Keratinocyte (primary cell): ENCODE data around the gene DYNLRB1. TPM values are rescaled to one million over a fixed set of nuclear protein-coding genes. Genes with fewer than 3 reads are reported as not detected.

Experiments
- DNase-seq: peaks from one replicate; pipeline ENCODE4 v3.0.0-alpha.2; 2011; ENCODE audit warnings: low read depth, missing footprints, low spot score
- FAIRE-seq: peaks from 2 replicates; lab custom pipeline; 2011; peaks lifted over from hg19 to GRCh38; lab: Jason Lieb, UNC
- H2AFZ ChIP-seq: 2 replicates; pipeline ENCODE4 v1.6.0; 2012; ENCODE audit warnings: low read length, control low read depth, inconsistent platforms; ENCODE audit not compliant: control insufficient read depth
- H3K27ac ChIP-seq: 2 replicates; pipeline ENCODE4 v1.5.1; 2011; ENCODE audit warnings: low read length; ENCODE audit not compliant: control insufficient read depth, insufficient read depth
- H3K27me3 ChIP-seq: 3 replicates; pipeline ENCODE4 v1.6.0; 2011; ENCODE audit warnings: low read length; ENCODE audit not compliant: control insufficient read depth, insufficient read depth; ENCODE audit errors: extremely low read depth
- H3K36me3 ChIP-seq, 2 experiments: 2 replicates in 1 of 2; 3 replicates in 1 of 2; pipeline ENCODE4 v1.5.1; 2011; ENCODE audit warnings: low read length in 2 of 2, mild to moderate bottlenecking in 1 of 2; ENCODE audit not compliant: control insufficient read depth in 2 of 2, insufficient read depth in 2 of 2; ENCODE audit errors: extremely low read depth in 1 of 2
- H3K4me1 ChIP-seq: 3 replicates; pipeline ENCODE4 v1.5.1; 2011; ENCODE audit warnings: low read length; ENCODE audit not compliant: control insufficient read depth, insufficient read depth; ENCODE audit errors: extremely low read depth
- H3K4me2 ChIP-seq: 3 replicates; pipeline ENCODE4 v1.6.0; 2011; ENCODE audit warnings: low read depth, low read length; ENCODE audit not compliant: control insufficient read depth, insufficient read depth; ENCODE audit errors: extremely low read depth
- H3K4me3 ChIP-seq, 3 experiments: fragments of 200-600 bp in 1 of 3; sonication (generic) in 1 of 3; 2 replicates in 2 of 3; 3 replicates in 1 of 3; pipeline ENCODE4 v1.5.1; 2011 to 2016; ENCODE audit warnings: low read length in 3 of 3, mild to moderate bottlenecking in 3 of 3, control low read depth in 2 of 3, inconsistent platforms in 1 of 3, low read depth in 1 of 3, mixed read lengths in 1 of 3, mixed run types in 1 of 3, moderate library complexity in 1 of 3; ENCODE audit not compliant: control insufficient read depth in 2 of 3, insufficient read depth in 2 of 3; ENCODE audit errors: extremely low read depth in 1 of 3
- H3K79me2 ChIP-seq: 2 replicates; pipeline ENCODE4 v1.6.0; 2012; ENCODE audit warnings: low read length; ENCODE audit not compliant: control insufficient read depth, insufficient read depth
- H3K9ac ChIP-seq: 3 replicates; pipeline ENCODE4 v1.6.0; 2011; ENCODE audit warnings: low read length; ENCODE audit not compliant: control insufficient read depth, insufficient read depth; ENCODE audit errors: extremely low read depth
- H3K9me1 ChIP-seq: 3 replicates; pipeline ENCODE4 v1.6.0; 2011; ENCODE audit warnings: low read length; ENCODE audit not compliant: control insufficient read depth, insufficient read depth; ENCODE audit errors: extremely low read depth
- H3K9me3 ChIP-seq: 2 replicates; pipeline ENCODE4 v1.5.1; 2012; ENCODE audit warnings: low read depth, low read length; ENCODE audit not compliant: control insufficient read depth
- H4K20me1 ChIP-seq: 3 replicates; pipeline ENCODE4 v1.6.0; 2011; ENCODE audit warnings: low read length; ENCODE audit not compliant: control insufficient read depth, insufficient read depth; ENCODE audit errors: extremely low read depth
- EZH2 ChIP-seq: IDR thresholded peaks from one replicate; pipeline ENCODE4 v1.6.1; 2012; ENCODE audit warnings: inconsistent platforms, mild to moderate bottlenecking, low read length, moderate library complexity
- dilution Hi-C: fragments of 300-500 bp; cut with MboI; formaldehyde crosslinking; loops from one replicate; pipeline ENCODE4 v1.7.0; 2020; ENCODE audit warnings: low sequenced_read_pairs; ENCODE audit not compliant: extremely low pct_ligation_motif_present
- polyA plus RNA-seq, 5 experiments: library from polyadenylated mRNA; depleted of rRNA in 3 of 5; stranded (reverse) in 3 of 5; stranded (forward) in 1 of 5; unstranded in 1 of 5; fragments of >200 nt; gene quantifications; 1 replicate in 1 of 5; 2 replicates in 3 of 5; 3 replicates in 1 of 5; pipeline versions ENCODE4 v1.2.1 to v1.2.3, GENCODE V29; 2011 to 2012; ENCODE audit warnings: missing spikeins in 2 of 5, low read depth in 1 of 5, low replicate concordance in 1 of 5
- TF ChIP-seq, protein P1 (sequence below), 3 experiments: IDR thresholded peaks in 1 of 3; conservative IDR thresholded peaks in 1 of 3; optimal IDR thresholded peaks in 1 of 3; 2 replicates in 2 of 3; 3 replicates in 1 of 3; pipeline versions ENCODE3 to v1.5.1; 2011; ENCODE audit warnings: low read length in 3 of 3, mild to moderate bottlenecking in 3 of 3, moderate library complexity in 2 of 3, control low read depth in 1 of 3, inconsistent platforms in 1 of 3; ENCODE audit not compliant: insufficient read depth in 2 of 3; ENCODE audit errors: extremely low read depth in 1 of 3

DYNLRB1 gene
- polyA plus RNA-seq, 1 donor (not counting 4 experiments of a cell fraction or from before 2014, with no cell fraction given), result 156 TPM

DNA sequence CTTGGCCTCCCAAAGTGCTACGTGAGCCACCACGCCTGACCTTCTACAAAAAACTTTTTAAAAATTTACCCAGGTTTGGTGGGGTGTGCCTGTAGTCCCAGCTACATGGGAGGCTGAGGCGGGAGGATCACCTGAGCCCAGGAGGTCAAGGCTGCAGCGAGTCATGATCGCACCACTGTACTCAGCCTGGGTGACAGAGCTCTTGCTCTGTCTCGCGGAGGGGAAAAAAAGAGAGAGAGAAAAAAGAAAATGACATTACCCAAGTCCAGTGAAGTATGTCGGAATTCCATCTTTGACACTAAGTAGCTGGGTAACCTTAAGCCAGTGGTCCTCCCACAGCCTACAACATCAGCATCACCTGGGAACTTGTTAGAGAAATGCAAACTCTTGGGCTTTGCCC lies 23.5 kb downstream of the DYNLRB1 start:
- H3K9ac ChIP-seq, result no peak overlapping the region
- dilution Hi-C loops, result no loop called here
- peaks cover 40 to 48% of the 10 kb centered on the region in 2 experiments for H3K36me3 ChIP-seq
- DNase-seq (no peak), FAIRE-seq (no peak)
- H3K9me3 ChIP-seq, result no peaks in the 10 kb centered on the region
- no peak overlapping the region for H3K4me2 ChIP-seq
- H3K27me3 ChIP-seq, result no peaks in the 10 kb centered on the region
- no peaks in the 10 kb centered on the region for H3K79me2 ChIP-seq
- H2AFZ ChIP-seq, result no peak overlapping the region
- no peak overlapping the region for H3K4me3 ChIP-seq
- H3K27ac ChIP-seq, result no peak overlapping the region
- H3K9me1 ChIP-seq, result peaks cover 3% of the 10 kb centered on the region
- peaks cover 12% of the 10 kb centered on the region for H4K20me1 ChIP-seq
- TF ChIP-seq EZH2, result no peak
- no peaks in the 10 kb centered on the region for H3K4me1 ChIP-seq

DNA sequence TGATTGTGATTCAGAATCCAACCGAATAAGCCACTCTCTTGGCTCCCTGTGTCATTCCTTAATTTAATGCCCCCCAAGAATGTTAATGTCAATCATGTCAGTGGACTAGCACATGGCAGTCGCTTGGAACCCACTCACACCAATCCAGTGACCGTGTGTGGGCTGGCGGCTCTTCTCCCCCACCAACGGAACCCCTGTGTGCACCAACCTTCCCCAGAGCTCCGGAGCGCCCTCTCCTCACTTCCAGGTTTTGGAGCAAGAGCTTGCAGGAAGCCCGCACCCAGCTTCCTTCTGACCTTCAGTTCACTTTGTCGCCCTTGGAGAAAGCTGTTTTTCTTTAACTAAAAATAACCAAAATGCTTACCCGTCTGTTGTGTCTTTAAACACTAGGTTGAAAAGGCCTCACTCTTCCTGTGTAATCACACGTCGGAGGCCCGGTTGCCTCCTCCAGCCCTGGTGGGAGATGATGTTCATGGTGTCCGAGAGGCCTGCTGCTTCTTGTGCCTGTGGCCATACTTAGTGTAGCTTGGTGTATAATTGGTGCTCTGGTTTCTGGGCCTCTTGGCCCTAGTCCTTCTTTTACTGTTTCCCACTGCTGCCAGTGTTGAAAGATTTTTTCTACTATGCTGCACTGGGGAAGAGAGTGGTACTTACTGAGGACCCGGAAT lies 24.5 kb downstream of the DYNLRB1 start:
- DNase-seq (no peak), FAIRE-seq (no peak)
- Histone ChIP-seq H3K36me3 (peaks cover 34 to 38% of the 10 kb centered on the region in 2 experiments), H3K9me1 (peaks cover 3% of the 10 kb centered on the region), H3K9ac (no peak overlapping the region), H3K79me2 (no peaks in the 10 kb centered on the region), H3K4me2 (no peak overlapping the region), H3K4me1 (no peaks in the 10 kb centered on the region), H3K4me3 (no peak overlapping the region), H3K27ac (no peak overlapping the region), H4K20me1 (peaks cover 12% of the 10 kb centered on the region), H2AFZ (no peak overlapping the region), H3K9me3 (no peaks in the 10 kb centered on the region), H3K27me3 (no peaks in the 10 kb centered on the region)
- TF ChIP-seq, protein P1, sequence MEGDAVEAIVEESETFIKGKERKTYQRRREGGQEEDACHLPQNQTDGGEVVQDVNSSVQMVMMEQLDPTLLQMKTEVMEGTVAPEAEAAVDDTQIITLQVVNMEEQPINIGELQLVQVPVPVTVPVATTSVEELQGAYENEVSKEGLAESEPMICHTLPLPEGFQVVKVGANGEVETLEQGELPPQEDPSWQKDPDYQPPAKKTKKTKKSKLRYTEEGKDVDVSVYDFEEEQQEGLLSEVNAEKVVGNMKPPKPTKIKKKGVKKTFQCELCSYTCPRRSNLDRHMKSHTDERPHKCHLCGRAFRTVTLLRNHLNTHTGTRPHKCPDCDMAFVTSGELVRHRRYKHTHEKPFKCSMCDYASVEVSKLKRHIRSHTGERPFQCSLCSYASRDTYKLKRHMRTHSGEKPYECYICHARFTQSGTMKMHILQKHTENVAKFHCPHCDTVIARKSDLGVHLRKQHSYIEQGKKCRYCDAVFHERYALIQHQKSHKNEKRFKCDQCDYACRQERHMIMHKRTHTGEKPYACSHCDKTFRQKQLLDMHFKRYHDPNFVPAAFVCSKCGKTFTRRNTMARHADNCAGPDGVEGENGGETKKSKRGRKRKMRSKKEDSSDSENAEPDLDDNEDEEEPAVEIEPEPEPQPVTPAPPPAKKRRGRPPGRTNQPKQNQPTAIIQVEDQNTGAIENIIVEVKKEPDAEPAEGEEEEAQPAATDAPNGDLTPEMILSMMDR (optimal IDR thresholded peaks at IDR 0.05 in 1 of 3, IDR thresholded peaks at IDR 0.05 in 1 of 3, conservative IDR thresholded peaks at IDR 0.05 in 1 of 3; ENCODE audit: extremely low read depth in 1 of 3, insufficient read depth in 2 of 3, low read length in 3 of 3), result no peak
- no peak for TF ChIP-seq EZH2
- dilution Hi-C loops, result no loop called here
